Measurements from ENCODE around the gene PGM1.

PGM1 gene

DNA sequence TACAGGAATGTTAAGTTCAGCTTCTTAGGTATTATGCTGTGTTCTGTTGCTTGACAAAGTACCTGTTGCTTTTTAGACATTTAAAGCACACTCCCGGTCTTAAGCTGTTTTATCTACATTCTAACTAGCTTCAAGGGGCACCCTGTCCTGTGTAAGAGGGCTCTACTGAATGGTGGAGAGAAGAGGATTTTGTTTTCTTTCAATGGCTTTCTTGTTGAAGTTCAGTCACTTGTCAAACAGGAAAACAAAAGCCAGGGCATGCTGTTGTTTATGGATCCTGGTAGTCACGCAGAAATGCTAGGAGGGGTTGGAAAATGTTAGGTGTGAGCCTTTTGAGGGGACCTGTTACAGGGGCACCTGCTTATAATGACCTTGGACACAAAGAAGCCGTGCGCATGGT lies 30.7 kb downstream of the PGM1 start:
- no peak for FAIRE-seq
- no peak for DNase-seq (ENCODE audit: insufficient read length, low spot score)
- TF ChIP-seq POLR2A (IDR thresholded peaks at IDR 0.05; ENCODE audit: low read depth, low read length) (no peak), SPI1 (IDR thresholded peaks at IDR 0.05; ENCODE audit: low read depth, low read length) (no peak), POU2F2 (IDR thresholded peaks at IDR 0.05; ENCODE audit: low read depth, low read length) (no peak), PAX5 (IDR thresholded peaks at IDR 0.05; ENCODE audit: insufficient read depth, low read length, severe bottlenecking) (no peak), POLR2AphosphoS5 (IDR thresholded peaks at IDR 0.05; ENCODE audit: low read depth, low read length) (no peak), TAF1 (IDR thresholded peaks at IDR 0.05; ENCODE audit: low read depth, low read length) (no peak)

- TF ChIP-seq PAX5 (IDR thresholded peaks at IDR 0.05; ENCODE audit: insufficient read depth, low read length, severe bottlenecking) (no peak), SPI1 (IDR thresholded peaks at IDR 0.05; ENCODE audit: low read depth, low read length) (no peak), POLR2A (IDR thresholded peaks at IDR 0.05; ENCODE audit: low read depth, low read length) (no peak), POLR2AphosphoS5 (IDR thresholded peaks at IDR 0.05; ENCODE audit: low read depth, low read length) (no peak), TAF1 (IDR thresholded peaks at IDR 0.05; ENCODE audit: low read depth, low read length) (no peak), POU2F2 (IDR thresholded peaks at IDR 0.05; ENCODE audit: low read depth, low read length) (no peak)
- FAIRE-seq (no peak), DNase-seq (ENCODE audit: insufficient read length, low spot score) (no peak)
Measured at GRCh38 chr1:63624911-63625310, 31.7 kb downstream of the PGM1 start.

- no peak for DNase-seq (ENCODE audit: insufficient read length, low spot score)
- FAIRE-seq = no peak
- TF ChIP-seq SPI1 (IDR thresholded peaks at IDR 0.05; ENCODE audit: low read depth, low read length) (no peak), POU2F2 (IDR thresholded peaks at IDR 0.05; ENCODE audit: low read depth, low read length) (no peak), PAX5 (IDR thresholded peaks at IDR 0.05; ENCODE audit: insufficient read depth, low read length, severe bottlenecking) (no peak), POLR2AphosphoS5 (IDR thresholded peaks at IDR 0.05; ENCODE audit: low read depth, low read length) (no peak), POLR2A (IDR thresholded peaks at IDR 0.05; ENCODE audit: low read depth, low read length) (no peak), TAF1 (IDR thresholded peaks at IDR 0.05; ENCODE audit: low read depth, low read length) (no peak)
Measured at GRCh38 chr1:63626222-63626621, 33.0 kb downstream of the PGM1 start.

DNA sequence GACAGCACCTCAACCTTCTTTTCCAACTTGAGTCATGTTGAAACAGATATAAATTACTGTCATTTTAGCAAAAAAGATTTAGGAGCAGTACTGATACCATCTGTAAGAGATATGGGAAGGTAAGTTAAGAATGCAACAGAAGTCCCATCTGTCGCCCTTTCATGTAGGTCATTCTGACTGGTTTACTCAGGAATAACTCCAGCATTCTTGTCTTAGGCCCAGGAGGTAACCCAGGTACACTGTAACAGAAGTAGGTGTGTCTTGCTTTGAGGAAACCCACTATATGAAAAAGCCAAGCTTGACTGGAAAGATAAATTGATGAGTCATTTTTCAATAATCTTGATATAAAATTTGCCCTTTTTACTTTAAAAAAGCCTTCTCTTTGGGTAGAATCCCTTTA lies 35.4 kb downstream of the PGM1 start:
- no peak for FAIRE-seq
- TF ChIP-seq PAX5 (IDR thresholded peaks at IDR 0.05; ENCODE audit: insufficient read depth, low read length, severe bottlenecking) (no peak), TAF1 (IDR thresholded peaks at IDR 0.05; ENCODE audit: low read depth, low read length) (no peak), SPI1 (IDR thresholded peaks at IDR 0.05; ENCODE audit: low read depth, low read length) (no peak), POLR2A (IDR thresholded peaks at IDR 0.05; ENCODE audit: low read depth, low read length) (no peak), POU2F2 (IDR thresholded peaks at IDR 0.05; ENCODE audit: low read depth, low read length) (no peak), POLR2AphosphoS5 (IDR thresholded peaks at IDR 0.05; ENCODE audit: low read depth, low read length) (no peak)
- DNase-seq (ENCODE audit: insufficient read length, low spot score) = no peak

DNA sequence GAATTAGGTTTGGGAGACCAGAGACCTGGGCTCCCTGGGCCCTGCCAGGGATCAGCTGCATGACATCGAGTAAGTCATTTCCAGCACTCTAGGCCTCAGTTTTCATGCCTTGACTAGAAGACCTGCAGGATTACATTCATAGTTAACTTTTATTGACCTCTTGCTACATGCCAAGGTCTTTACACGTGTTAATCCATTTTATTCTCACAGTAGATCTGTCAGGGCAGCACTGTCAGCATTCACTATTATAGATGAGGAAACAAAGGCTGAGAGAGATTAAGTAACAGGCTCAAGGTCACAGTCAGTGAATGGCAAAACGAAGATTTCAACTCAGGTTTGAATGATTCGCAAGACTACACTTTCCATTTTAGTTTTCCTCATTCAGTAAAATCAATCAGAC lies 37.0 kb downstream of the PGM1 start:
- FAIRE-seq = peak; percentile 5
- DNase-seq (ENCODE audit: insufficient read length, low spot score) = no peak
- no peak for TF ChIP-seq POU2F2 (IDR thresholded peaks at IDR 0.05; ENCODE audit: low read depth, low read length)
- no peak for TF ChIP-seq POLR2A (IDR thresholded peaks at IDR 0.05; ENCODE audit: low read depth, low read length)
- TF ChIP-seq PAX5 (IDR thresholded peaks at IDR 0.05; ENCODE audit: insufficient read depth, low read length, severe bottlenecking) = no peak
- TF ChIP-seq TAF1 (IDR thresholded peaks at IDR 0.05; ENCODE audit: low read depth, low read length) = no peak
- no peak for TF ChIP-seq POLR2AphosphoS5 (IDR thresholded peaks at IDR 0.05; ENCODE audit: low read depth, low read length)
- TF ChIP-seq SPI1 (IDR thresholded peaks at IDR 0.05; ENCODE audit: low read depth, low read length) = no peak

- TF ChIP-seq TAF1 (IDR thresholded peaks at IDR 0.05; ENCODE audit: low read depth, low read length) (no peak), PAX5 (IDR thresholded peaks at IDR 0.05; ENCODE audit: insufficient read depth, low read length, severe bottlenecking) (no peak), POLR2A (IDR thresholded peaks at IDR 0.05; ENCODE audit: low read depth, low read length) (no peak), POLR2AphosphoS5 (IDR thresholded peaks at IDR 0.05; ENCODE audit: low read depth, low read length) (no peak), POU2F2 (IDR thresholded peaks at IDR 0.05; ENCODE audit: low read depth, low read length) (no peak), SPI1 (IDR thresholded peaks at IDR 0.05; ENCODE audit: low read depth, low read length) (no peak)
- FAIRE-seq (no peak), DNase-seq (ENCODE audit: insufficient read length, low spot score) (no peak)
Measured at GRCh38 chr1:63630666-63631065, 37.5 kb downstream of the PGM1 start.

DNA sequence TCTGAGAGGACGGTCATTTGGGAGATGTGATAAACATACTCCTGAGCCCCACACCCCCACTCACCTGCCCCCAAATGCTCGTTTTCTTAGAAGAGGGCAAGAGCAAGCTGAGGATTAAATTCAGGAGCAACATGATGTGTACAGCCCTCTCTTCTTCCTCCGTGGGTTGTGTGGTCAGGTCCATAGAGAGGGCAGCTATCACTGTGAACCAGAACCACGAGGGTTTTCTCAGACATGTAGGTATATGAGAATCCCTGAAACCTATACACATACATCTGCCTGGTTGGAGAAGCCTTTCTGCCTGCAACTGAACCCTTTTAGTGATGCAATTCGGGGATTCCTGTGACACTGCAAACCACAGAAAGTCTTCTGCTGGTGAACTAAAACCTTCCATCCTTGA lies 38.9 kb downstream of the PGM1 start:
- no peak for TF ChIP-seq SPI1 (IDR thresholded peaks at IDR 0.05; ENCODE audit: low read depth, low read length)
- no peak for FAIRE-seq

GRCh38 chr1:63633281-63633680 lies 40.1 kb downstream of the PGM1 start:
- TF ChIP-seq POLR2AphosphoS5 (IDR thresholded peaks at IDR 0.05; ENCODE audit: low read depth, low read length) (no peak), POU2F2 (IDR thresholded peaks at IDR 0.05; ENCODE audit: low read depth, low read length) (no peak), SPI1 (IDR thresholded peaks at IDR 0.05; ENCODE audit: low read depth, low read length) (no peak), POLR2A (IDR thresholded peaks at IDR 0.05; ENCODE audit: low read depth, low read length) (no peak), TAF1 (IDR thresholded peaks at IDR 0.05; ENCODE audit: low read depth, low read length) (no peak), PAX5 (IDR thresholded peaks at IDR 0.05; ENCODE audit: insufficient read depth, low read length, severe bottlenecking) (no peak)
- FAIRE-seq (no peak), DNase-seq (ENCODE audit: insufficient read length, low spot score) (no peak)

More for the DNA sequence above, 38.9 kb downstream of the PGM1 start:
- DNase-seq (ENCODE audit: insufficient read length, low spot score) = no peak

DNA sequence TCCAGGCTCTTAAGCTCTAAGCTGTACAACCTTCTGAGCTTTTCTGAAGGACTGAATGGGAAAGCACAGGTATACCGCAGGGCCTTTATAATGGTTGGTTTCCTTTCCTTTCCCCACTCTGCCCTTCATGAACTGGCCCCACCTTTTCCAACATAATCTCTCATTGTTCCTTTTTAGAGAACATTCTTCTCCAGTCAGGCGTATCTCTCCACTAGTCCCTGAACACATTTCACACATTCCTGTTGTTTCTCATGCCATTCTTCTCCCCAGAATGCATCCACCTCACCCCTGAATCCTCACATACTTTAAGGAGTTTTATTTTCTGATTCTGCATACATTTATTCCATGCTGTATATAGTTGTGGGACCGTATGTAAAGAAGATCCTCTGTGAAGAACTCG lies 41.3 kb downstream of the PGM1 start:
- DNase-seq (ENCODE audit: insufficient read length, low spot score) = no peak
- FAIRE-seq = no peak
- TF ChIP-seq POLR2A (IDR thresholded peaks at IDR 0.05; ENCODE audit: low read depth, low read length) = no peak
- no peak for TF ChIP-seq SPI1 (IDR thresholded peaks at IDR 0.05; ENCODE audit: low read depth, low read length)
- no peak for TF ChIP-seq POLR2AphosphoS5 (IDR thresholded peaks at IDR 0.05; ENCODE audit: low read depth, low read length)
- no peak for TF ChIP-seq PAX5 (IDR thresholded peaks at IDR 0.05; ENCODE audit: insufficient read depth, low read length, severe bottlenecking)
- no peak for TF ChIP-seq POU2F2 (IDR thresholded peaks at IDR 0.05; ENCODE audit: low read depth, low read length)
- no peak for TF ChIP-seq TAF1 (IDR thresholded peaks at IDR 0.05; ENCODE audit: low read depth, low read length)

DNA sequence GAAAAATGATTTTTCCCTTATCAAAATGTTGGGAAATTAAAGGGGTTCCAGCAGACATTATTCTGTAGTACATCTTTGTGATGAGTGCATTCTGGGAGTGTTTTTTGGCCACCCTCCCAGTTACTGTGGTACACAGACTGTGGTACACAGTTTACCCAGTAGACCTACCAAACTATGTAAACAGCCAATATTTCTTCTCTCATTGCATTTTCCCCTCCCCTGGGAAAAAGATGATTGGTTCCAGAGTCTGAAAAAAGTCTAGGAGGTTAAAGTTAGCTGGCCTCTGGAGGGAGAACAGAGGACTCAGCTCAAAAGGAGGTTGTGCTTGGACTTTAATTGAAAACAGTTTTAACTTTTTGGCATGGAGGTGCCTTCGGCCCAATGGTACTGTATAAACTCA lies 42.5 kb downstream of the PGM1 start:
- DNase-seq (ENCODE audit: insufficient read length, low spot score) (no peak), FAIRE-seq (no peak)
- no peak for TF ChIP-seq POU2F2 (IDR thresholded peaks at IDR 0.05; ENCODE audit: low read depth, low read length)
- no peak for TF ChIP-seq TAF1 (IDR thresholded peaks at IDR 0.05; ENCODE audit: low read depth, low read length)
- TF ChIP-seq POLR2A (IDR thresholded peaks at IDR 0.05; ENCODE audit: low read depth, low read length) = no peak
- no peak for TF ChIP-seq PAX5 (IDR thresholded peaks at IDR 0.05; ENCODE audit: insufficient read depth, low read length, severe bottlenecking)
- no peak for TF ChIP-seq POLR2AphosphoS5 (IDR thresholded peaks at IDR 0.05; ENCODE audit: low read depth, low read length)
- no peak for TF ChIP-seq SPI1 (IDR thresholded peaks at IDR 0.05; ENCODE audit: low read depth, low read length)
